DOHH2 (cell line): ENCODE data around the gene CENPK.

Experiments
- H3F3A ChIP-seq: fragments of 200-600 bp; sonication (generic), shearing (Covaris generic); 2 replicates; pipeline ENCODE4 v1.6.0; 2016; ENCODE audit warnings: antibody characterized with exemption, mild to moderate bottlenecking; ENCODE audit not compliant: control insufficient read depth, insufficient read depth
- H3K27ac ChIP-seq: fragments of 200-600 bp; sonication (generic); 2 replicates; pipeline ENCODE4 v1.5.1; 2014; ENCODE audit warnings: low read depth, mild to moderate bottlenecking, low read length, moderate library complexity
- H3K27me3 ChIP-seq: fragments of 200-600 bp; sonication (generic); 2 replicates; pipeline ENCODE4 v1.6.1; 2014; ENCODE audit warnings: mild to moderate bottlenecking, low read length, mixed read lengths; ENCODE audit not compliant: control insufficient read depth
- H3K36me3 ChIP-seq: fragments of 200-600 bp; sonication (generic); 2 replicates; pipeline ENCODE4 v1.6.1; 2014; ENCODE audit warnings: mild to moderate bottlenecking, low read length, moderate library complexity, mixed read lengths; ENCODE audit not compliant: control insufficient read depth
- H3K4me1 ChIP-seq: fragments of 200-600 bp; sonication (generic); 2 replicates; pipeline ENCODE4 v1.6.1; 2014; ENCODE audit warnings: mild to moderate bottlenecking, low read length, mixed read lengths; ENCODE audit not compliant: control insufficient read depth
- H3K4me2 ChIP-seq: fragments of 200-600 bp; sonication (generic); 2 replicates; pipeline ENCODE4 v1.6.0; 2014; ENCODE audit warnings: mild to moderate bottlenecking, low read length, moderate library complexity
- H3K4me3 ChIP-seq: fragments of 200-600 bp; sonication (generic); 2 replicates; pipeline ENCODE4 v1.5.1; 2014; ENCODE audit warnings: mild to moderate bottlenecking, low read length, mixed read lengths
- H3K79me2 ChIP-seq: fragments of 200-600 bp; sonication (generic); 2 replicates; pipeline ENCODE4 v1.6.1; 2014; ENCODE audit warnings: mild to moderate bottlenecking, low read length, mixed read lengths; ENCODE audit not compliant: control insufficient read depth
- H3K9me2 ChIP-seq: fragments of 200-600 bp; sonication (generic); replicated peaks from 2 replicates; pipeline ENCODE4 v1.6.1; 2014; ENCODE audit warnings: mild to moderate bottlenecking, low read length, mixed read lengths; ENCODE audit not compliant: control insufficient read depth
- H3K9me3 ChIP-seq: fragments of 200-600 bp; sonication (generic); 2 replicates; pipeline ENCODE4 v1.6.1; 2014; ENCODE audit warnings: antibody characterized with exemption, low read length, mixed read lengths; ENCODE audit not compliant: control insufficient read depth, insufficient read depth
- H4K20me1 ChIP-seq: fragments of 200-600 bp; sonication (generic); 2 replicates; pipeline ENCODE4 v1.6.0; 2014; ENCODE audit warnings: low read depth, mild to moderate bottlenecking, antibody characterized with exemption, low read length, moderate library complexity; ENCODE audit not compliant: control insufficient read depth, insufficient read depth
- EZH2phosphoT487 ChIP-seq: fragments of 200-600 bp; sonication (generic); IDR thresholded peaks from 2 replicates; pipeline ENCODE4 v1.6.1; 2017; ENCODE audit warnings: borderline replicate concordance, mild to moderate bottlenecking, antibody characterized with exemption, low read length, moderate library complexity, mixed read lengths
- TF ChIP-seq, protein P1 (sequence below): fragments of 200-600 bp; sonication (generic); IDR thresholded peaks from one replicate; pipeline ENCODE4 v1.5.1; 2014; ENCODE audit warnings: antibody characterized with exemption, mild to moderate bottlenecking, low read depth, low read length; ENCODE audit not compliant: poor library complexity, severe bottlenecking

Gene CENPK

GRCh38 chr5:65481635-65482295 is 81.2 kb downstream of the CENPK start, which contains the start of gene ADAMTS6:
Gene ADAMTS6, minus strand, starts transcription at chr5:65481920. Its CDS starts 8,247 bp downstream, at chr5:65473673.
- H3K27ac ChIP-seq, result no peak within 1 kb of the TSS
- no peaks in the 10 kb centered on the region for H3K9me2 ChIP-seq
- no peaks in the 10 kb centered on the region for H3K36me3 ChIP-seq
- TF ChIP-seq, protein P1, sequence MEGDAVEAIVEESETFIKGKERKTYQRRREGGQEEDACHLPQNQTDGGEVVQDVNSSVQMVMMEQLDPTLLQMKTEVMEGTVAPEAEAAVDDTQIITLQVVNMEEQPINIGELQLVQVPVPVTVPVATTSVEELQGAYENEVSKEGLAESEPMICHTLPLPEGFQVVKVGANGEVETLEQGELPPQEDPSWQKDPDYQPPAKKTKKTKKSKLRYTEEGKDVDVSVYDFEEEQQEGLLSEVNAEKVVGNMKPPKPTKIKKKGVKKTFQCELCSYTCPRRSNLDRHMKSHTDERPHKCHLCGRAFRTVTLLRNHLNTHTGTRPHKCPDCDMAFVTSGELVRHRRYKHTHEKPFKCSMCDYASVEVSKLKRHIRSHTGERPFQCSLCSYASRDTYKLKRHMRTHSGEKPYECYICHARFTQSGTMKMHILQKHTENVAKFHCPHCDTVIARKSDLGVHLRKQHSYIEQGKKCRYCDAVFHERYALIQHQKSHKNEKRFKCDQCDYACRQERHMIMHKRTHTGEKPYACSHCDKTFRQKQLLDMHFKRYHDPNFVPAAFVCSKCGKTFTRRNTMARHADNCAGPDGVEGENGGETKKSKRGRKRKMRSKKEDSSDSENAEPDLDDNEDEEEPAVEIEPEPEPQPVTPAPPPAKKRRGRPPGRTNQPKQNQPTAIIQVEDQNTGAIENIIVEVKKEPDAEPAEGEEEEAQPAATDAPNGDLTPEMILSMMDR, result no peak
- no peak for TF ChIP-seq EZH2phosphoT487
- H4K20me1 ChIP-seq, result no peaks in the 10 kb centered on the region
- peaks cover 48% of the 10 kb centered on the region for H3K27me3 ChIP-seq
- no peaks in the 10 kb centered on the region for H3K9me3 ChIP-seq
- H3K4me1 ChIP-seq, result peaks cover 30% of the 10 kb centered on the region
- peak within 1 kb of the TSS; percentile 86 for H3K4me2 ChIP-seq
- H3K4me3 ChIP-seq, result peak within 1 kb of the TSS; percentile 71
- H3F3A ChIP-seq, result no peaks in the 10 kb centered on the region
- no peaks in the 10 kb centered on the region for H3K79me2 ChIP-seq

- H3K9me2 ChIP-seq, result no peaks in the 10 kb centered on the region
- peak overlapping the region; percentile 71 for H3K4me3 ChIP-seq
- peaks cover 30% of the 10 kb centered on the region for H3K4me1 ChIP-seq
- TF ChIP-seq EZH2phosphoT487, result no peak
- TF ChIP-seq, protein P1, result no peak
- H3K79me2 ChIP-seq, result no peaks in the 10 kb centered on the region
- H3K36me3 ChIP-seq, result no peaks in the 10 kb centered on the region
- H3K4me2 ChIP-seq, result peak overlapping the region; percentile 86
- H3K27ac ChIP-seq, result no peak overlapping the region
- no peaks in the 10 kb centered on the region for H3K9me3 ChIP-seq
- H4K20me1 ChIP-seq, result no peaks in the 10 kb centered on the region
- peaks cover 48% of the 10 kb centered on the region for H3K27me3 ChIP-seq
- no peaks in the 10 kb centered on the region for H3F3A ChIP-seq
Measured at GRCh38 chr5:65481171-65481581, 81.8 kb downstream of the CENPK start.

DNA sequence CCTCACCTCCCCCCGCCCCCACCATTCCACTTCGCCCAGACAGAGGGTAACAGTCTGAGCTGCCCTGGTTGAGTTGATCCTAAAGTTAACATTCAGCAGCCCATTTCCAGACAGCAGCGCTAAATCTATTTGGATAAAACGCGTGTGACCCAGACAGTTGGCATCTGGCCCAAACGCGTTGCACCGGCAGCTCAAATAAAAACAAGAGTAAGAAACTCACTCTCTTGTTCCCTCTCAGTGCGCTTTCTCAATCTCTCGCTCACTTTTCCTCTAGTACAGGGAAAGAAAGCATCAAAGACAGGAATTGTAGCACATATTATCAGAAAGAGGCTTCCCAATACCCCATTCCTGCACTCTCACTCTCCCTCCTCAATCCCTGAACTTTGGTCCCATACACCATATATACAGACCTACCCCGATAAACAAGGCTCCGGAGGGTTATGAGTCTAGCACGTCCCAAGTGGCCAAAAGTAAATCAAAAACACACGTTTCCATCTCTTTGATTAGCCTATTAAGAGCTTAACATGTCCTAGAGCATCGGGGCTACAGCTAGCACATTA is 82.6 kb downstream of the CENPK start:
- H3F3A ChIP-seq, result no peaks in the 10 kb centered on the region
- no peaks in the 10 kb centered on the region for H3K36me3 ChIP-seq
- TF ChIP-seq EZH2phosphoT487, result no peak
- TF ChIP-seq, protein P1, result no peak
- no peaks in the 10 kb centered on the region for H4K20me1 ChIP-seq
- no peaks in the 10 kb centered on the region for H3K9me3 ChIP-seq
- H3K4me2 ChIP-seq, result peak overlapping the region; percentile 86
- H3K4me3 ChIP-seq, result peak overlapping the region; percentile 7
- peaks cover 30% of the 10 kb centered on the region for H3K4me1 ChIP-seq
- no peaks in the 10 kb centered on the region for H3K79me2 ChIP-seq
- H3K27ac ChIP-seq, result no peak overlapping the region
- peaks cover 48% of the 10 kb centered on the region for H3K27me3 ChIP-seq
- H3K9me2 ChIP-seq, result no peaks in the 10 kb centered on the region
